ENCODE results near the gene GOLGA8M.
"Not testable (repeated sequence)": the region's sequence is repeated elsewhere in the genome, so short reads cannot be mapped to it uniquely, and the experiment has no call there.

Gene GOLGA8M

GRCh38 chr15:28655329-28656017 is 56.7 kb downstream of the GOLGA8M start:
- not testable (repeated sequence) for DNase-seq

- DNase-seq, result not testable (repeated sequence)
These were observed 58.0 kb downstream of the GOLGA8M start for GRCh38 chr15:28654194-28654593.

- not testable (repeated sequence) for DNase-seq
These were observed 59.7 kb downstream of the GOLGA8M start for GRCh38 chr15:28652538-28652937.
